Measurements from ENCODE around the gene STRN3. TPM values are rescaled to one million over a fixed set of nuclear protein-coding genes. Genes with fewer than 3 reads are reported as not detected.

STRN3 gene
- total and polyA plus RNA-seq, 2 of the 4 experiments (the other 2 are of a cell fraction), result 10.8 to 78.7 TPM

DNA sequence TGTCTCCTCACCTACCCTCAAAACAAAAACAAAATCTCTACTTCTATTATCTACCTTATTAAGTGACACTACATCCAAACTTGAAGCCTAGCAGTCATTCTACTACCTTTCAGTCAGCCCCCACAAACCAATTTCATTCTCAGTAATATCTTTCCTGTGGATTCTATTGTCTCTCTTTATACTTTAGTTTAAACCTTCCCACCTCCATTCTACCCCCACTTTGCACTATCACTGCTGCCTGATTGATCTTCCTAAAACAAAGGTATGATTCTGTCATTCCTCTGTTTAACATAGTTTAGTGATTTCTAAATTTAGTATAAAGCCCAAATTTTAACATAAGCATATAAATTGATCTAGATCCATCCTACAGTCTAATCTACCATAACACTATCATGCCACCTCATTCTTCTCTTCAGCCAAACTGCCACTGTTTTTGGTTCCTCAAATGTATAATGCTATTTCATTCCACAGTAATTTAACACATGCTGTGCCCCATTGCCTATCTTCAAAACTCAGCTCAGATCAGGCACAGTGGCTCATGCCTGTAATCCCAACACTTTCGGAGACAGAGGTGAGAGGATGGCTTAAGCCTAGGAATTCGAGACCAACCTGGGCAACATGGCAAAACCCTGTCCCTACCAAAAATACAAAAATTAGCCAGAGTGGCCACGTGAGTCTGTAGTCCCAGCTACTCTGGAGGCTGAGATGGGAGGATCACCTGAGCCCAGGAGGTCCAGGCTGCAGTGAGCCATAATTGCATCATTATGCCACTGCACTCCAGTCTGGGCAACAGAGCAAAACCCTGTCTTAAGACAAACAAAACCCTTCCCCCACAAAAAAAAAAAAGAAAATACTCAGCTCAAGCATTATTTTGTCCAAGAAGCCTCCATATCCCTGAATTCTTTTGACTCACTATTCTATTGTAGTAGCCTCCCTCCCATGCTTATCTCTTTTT is 3.1 kb upstream of the STRN3 start:
- ATAC-seq (ENCODE audit: low read depth) (no peak), DNase-seq (no peak)
- Histone ChIP-seq H3K9me1 (ENCODE audit: insufficient read depth, low read length) (no peaks in the 10 kb centered on the region), H4K5ac (ENCODE audit: low read depth, low read length) (no peak overlapping the region), H2AK9ac (replicated peaks; ENCODE audit: low read depth, low read length, poor library complexity) (no peak overlapping the region), H3K14ac (replicated peaks; ENCODE audit: low read depth, low read length) (no peak overlapping the region), H3K4me3 (ENCODE audit: insufficient read depth, low read depth, low read length) (no peak overlapping the region), H3K56ac (ENCODE audit: extremely low read depth, insufficient read depth, low read length) (no peak overlapping the region), H3K27ac (ENCODE audit: insufficient read depth, low read length) (no peak overlapping the region), H2BK15ac (ENCODE audit: low read depth, low read length) (no peak overlapping the region), H3K4me1 (ENCODE audit: control insufficient read depth, insufficient read depth, low read length) (no peaks in the 10 kb centered on the region), H3K36me3 (ENCODE audit: control insufficient read depth, insufficient read depth, low read length) (no peaks in the 10 kb centered on the region), H2AFZ (replicated peaks; ENCODE audit: low read length, poor library complexity) (no peak overlapping the region), H4K91ac (ENCODE audit: insufficient read depth, low read depth, low read length) (no peak overlapping the region), H3K27me3 (ENCODE audit: control insufficient read depth, insufficient read depth, low read length) (no peaks in the 10 kb centered on the region), H3K4ac (ENCODE audit: low read depth, low read length) (no peak overlapping the region), H4K20me1 (ENCODE audit: insufficient read depth, low read length) (peaks cover 14% of the 10 kb centered on the region; the same call in 1 of the 2 replicates), H3K4me2 (ENCODE audit: low read depth, low read length) (no peak overlapping the region), H2AK5ac (ENCODE audit: low read depth, low read length) (no peak overlapping the region), H4K8ac (ENCODE audit: low read depth in 2 of 2, low read length in 2 of 2) (no peak overlapping the region), H3K9me3 (ENCODE audit: control insufficient read depth, insufficient read depth, low read length) (no peaks in the 10 kb centered on the region), H2BK5ac (ENCODE audit: low read depth, low read length, poor library complexity, severe bottlenecking) (no peak overlapping the region), H2BK20ac (ENCODE audit: low read depth, low read length) (no peak overlapping the region), H3K79me1 (ENCODE audit: low read depth in 1 of 2, low read length in 2 of 2) (peaks cover 18 to 52% of the 10 kb centered on the region in 2 experiments; a peak in 3 of 4 replicates), H3K23ac (ENCODE audit: low read depth, low read length) (no peak overlapping the region), H2BK120ac (ENCODE audit: low read depth, low read length) (no peak overlapping the region), H3K18ac (ENCODE audit: low read depth, low read length) (no peak overlapping the region), H3K9ac (ENCODE audit: low read depth, low read length) (no peak overlapping the region)
- BruUV-seq (replicated peaks), result no TSS peak
- no peak for TF ChIP-seq CHD1 (IDR thresholded peaks at IDR 0.05; ENCODE audit: low read depth, low read length)
- no peak for TF ChIP-seq USF2 (IDR thresholded peaks at IDR 0.05; ENCODE audit: low read depth, low read length)
- TF ChIP-seq BHLHE40 (IDR thresholded peaks at IDR 0.05; ENCODE audit: low read depth, low read length), result no peak
- TF ChIP-seq MAFK (IDR thresholded peaks at IDR 0.05; ENCODE audit: low read depth, low read length), result no peak
- TF ChIP-seq NFE2L2 (IDR thresholded peaks at IDR 0.05; ENCODE audit: low read depth, low read length), result no peak
- TF ChIP-seq MAZ (IDR thresholded peaks at IDR 0.05; ENCODE audit: borderline replicate concordance, low read depth, low read length), result no peak
- TF ChIP-seq RAD21 (IDR thresholded peaks at IDR 0.05; ENCODE audit: low read length), result no peak
- TF ChIP-seq MXI1 (IDR thresholded peaks at IDR 0.05; ENCODE audit: borderline replicate concordance, low read depth, low read length), result no peak
- no peak for TF ChIP-seq RCOR1 (IDR thresholded peaks at IDR 0.05; ENCODE audit: insufficient replicate concordance, low read length)
- no peak for TF ChIP-seq SMC3 (IDR thresholded peaks at IDR 0.05; ENCODE audit: low read depth, low read length)
- TF ChIP-seq, protein P1, sequence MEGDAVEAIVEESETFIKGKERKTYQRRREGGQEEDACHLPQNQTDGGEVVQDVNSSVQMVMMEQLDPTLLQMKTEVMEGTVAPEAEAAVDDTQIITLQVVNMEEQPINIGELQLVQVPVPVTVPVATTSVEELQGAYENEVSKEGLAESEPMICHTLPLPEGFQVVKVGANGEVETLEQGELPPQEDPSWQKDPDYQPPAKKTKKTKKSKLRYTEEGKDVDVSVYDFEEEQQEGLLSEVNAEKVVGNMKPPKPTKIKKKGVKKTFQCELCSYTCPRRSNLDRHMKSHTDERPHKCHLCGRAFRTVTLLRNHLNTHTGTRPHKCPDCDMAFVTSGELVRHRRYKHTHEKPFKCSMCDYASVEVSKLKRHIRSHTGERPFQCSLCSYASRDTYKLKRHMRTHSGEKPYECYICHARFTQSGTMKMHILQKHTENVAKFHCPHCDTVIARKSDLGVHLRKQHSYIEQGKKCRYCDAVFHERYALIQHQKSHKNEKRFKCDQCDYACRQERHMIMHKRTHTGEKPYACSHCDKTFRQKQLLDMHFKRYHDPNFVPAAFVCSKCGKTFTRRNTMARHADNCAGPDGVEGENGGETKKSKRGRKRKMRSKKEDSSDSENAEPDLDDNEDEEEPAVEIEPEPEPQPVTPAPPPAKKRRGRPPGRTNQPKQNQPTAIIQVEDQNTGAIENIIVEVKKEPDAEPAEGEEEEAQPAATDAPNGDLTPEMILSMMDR (conservative IDR thresholded peaks at IDR 0.05; ENCODE audit: low read depth, low read length), result no peak
- no peak for TF ChIP-seq CEBPB (IDR thresholded peaks at IDR 0.05; ENCODE audit: low read depth, low read length)
- TF ChIP-seq FOS (IDR thresholded peaks at IDR 0.05; ENCODE audit: low read depth, low read length), result no peak
- dilution Hi-C loops (cut with HindIII; ENCODE audit: low sequenced_read_pairs, unreplicated experiment), result no loop called here
- ChIA-PET POLR2A (ENCODE audit: unreplicated experiment) (no interaction called here), CTCF (interaction anchor here (0.5 kb wide), 1 partner anchor 271 kb away, joined by 3 read pairs; no protein-coding TSS in a partner anchor)
- no CpG with 5 or more reads among the region's 3 CpGs for WGBS, 2 experiments (ENCODE audit: extremely low coverage in 2 of 2, insufficient read length in 1 of 2)
- in situ Hi-C loops (cut with MboI; ENCODE audit: low sequenced_read_pairs), result no loop called here
- intact Hi-C loops (cut with micrococcal nuclease), result no loop called here

Measured in IMR-90 (cell line).